ENCODE results near the gene YLPM1.

GRCh38 chr14:74824997-74825396, 61.9 kb downstream of the YLPM1 start:
- no peak for TF ChIP-seq SUZ12 (IDR thresholded peaks at IDR 0.05; ENCODE audit: extremely low read depth, insufficient read depth, insufficient read length)
- no peak for TF ChIP-seq ZNF274 (IDR thresholded peaks at IDR 0.05; ENCODE audit: low read depth, low read length)
- no peak for TF ChIP-seq YY1 (IDR thresholded peaks at IDR 0.05; ENCODE audit: insufficient read depth, insufficient read length)
